Hepatocyte (in vitro differentiated cells): Measurements from ENCODE around the gene KLHL36.

Experiments used
- EZH2 ChIP-seq: fragments of 200-600 bp; sonication (generic); IDR thresholded peaks from 2 replicates; pipeline ENCODE4 v1.6.1; 2016; ENCODE audit warnings: antibody characterized with exemption, mild to moderate bottlenecking, borderline replicate concordance
- TF ChIP-seq, protein P1 (sequence below): fragments of 200-600 bp; sonication (generic); IDR thresholded peaks from 2 replicates; pipeline ENCODE4 v1.5.1; 2016; ENCODE audit warnings: antibody characterized with exemption, mild to moderate bottlenecking; ENCODE audit not compliant: poor library complexity

GRCh38 chr16:84638231-84638806 lies 10.0 kb upstream of the KLHL36 start:
- no peak for TF ChIP-seq EZH2
- TF ChIP-seq, protein P1, sequence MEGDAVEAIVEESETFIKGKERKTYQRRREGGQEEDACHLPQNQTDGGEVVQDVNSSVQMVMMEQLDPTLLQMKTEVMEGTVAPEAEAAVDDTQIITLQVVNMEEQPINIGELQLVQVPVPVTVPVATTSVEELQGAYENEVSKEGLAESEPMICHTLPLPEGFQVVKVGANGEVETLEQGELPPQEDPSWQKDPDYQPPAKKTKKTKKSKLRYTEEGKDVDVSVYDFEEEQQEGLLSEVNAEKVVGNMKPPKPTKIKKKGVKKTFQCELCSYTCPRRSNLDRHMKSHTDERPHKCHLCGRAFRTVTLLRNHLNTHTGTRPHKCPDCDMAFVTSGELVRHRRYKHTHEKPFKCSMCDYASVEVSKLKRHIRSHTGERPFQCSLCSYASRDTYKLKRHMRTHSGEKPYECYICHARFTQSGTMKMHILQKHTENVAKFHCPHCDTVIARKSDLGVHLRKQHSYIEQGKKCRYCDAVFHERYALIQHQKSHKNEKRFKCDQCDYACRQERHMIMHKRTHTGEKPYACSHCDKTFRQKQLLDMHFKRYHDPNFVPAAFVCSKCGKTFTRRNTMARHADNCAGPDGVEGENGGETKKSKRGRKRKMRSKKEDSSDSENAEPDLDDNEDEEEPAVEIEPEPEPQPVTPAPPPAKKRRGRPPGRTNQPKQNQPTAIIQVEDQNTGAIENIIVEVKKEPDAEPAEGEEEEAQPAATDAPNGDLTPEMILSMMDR = no peak
